Measurements from ENCODE around the gene USP10.

USP10 gene, protein sequence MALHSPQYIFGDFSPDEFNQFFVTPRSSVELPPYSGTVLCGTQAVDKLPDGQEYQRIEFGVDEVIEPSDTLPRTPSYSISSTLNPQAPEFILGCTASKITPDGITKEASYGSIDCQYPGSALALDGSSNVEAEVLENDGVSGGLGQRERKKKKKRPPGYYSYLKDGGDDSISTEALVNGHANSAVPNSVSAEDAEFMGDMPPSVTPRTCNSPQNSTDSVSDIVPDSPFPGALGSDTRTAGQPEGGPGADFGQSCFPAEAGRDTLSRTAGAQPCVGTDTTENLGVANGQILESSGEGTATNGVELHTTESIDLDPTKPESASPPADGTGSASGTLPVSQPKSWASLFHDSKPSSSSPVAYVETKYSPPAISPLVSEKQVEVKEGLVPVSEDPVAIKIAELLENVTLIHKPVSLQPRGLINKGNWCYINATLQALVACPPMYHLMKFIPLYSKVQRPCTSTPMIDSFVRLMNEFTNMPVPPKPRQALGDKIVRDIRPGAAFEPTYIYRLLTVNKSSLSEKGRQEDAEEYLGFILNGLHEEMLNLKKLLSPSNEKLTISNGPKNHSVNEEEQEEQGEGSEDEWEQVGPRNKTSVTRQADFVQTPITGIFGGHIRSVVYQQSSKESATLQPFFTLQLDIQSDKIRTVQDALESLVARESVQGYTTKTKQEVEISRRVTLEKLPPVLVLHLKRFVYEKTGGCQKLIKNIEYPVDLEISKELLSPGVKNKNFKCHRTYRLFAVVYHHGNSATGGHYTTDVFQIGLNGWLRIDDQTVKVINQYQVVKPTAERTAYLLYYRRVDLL

GRCh38 chr16:84699712-84700445 lies at the start of gene USP10:
TSS of gene USP10 (plus strand) at chr16:84700000. CDS start at chr16:84700091, 91 bp downstream.
- DNase-seq = peak; percentile 76

DNA sequence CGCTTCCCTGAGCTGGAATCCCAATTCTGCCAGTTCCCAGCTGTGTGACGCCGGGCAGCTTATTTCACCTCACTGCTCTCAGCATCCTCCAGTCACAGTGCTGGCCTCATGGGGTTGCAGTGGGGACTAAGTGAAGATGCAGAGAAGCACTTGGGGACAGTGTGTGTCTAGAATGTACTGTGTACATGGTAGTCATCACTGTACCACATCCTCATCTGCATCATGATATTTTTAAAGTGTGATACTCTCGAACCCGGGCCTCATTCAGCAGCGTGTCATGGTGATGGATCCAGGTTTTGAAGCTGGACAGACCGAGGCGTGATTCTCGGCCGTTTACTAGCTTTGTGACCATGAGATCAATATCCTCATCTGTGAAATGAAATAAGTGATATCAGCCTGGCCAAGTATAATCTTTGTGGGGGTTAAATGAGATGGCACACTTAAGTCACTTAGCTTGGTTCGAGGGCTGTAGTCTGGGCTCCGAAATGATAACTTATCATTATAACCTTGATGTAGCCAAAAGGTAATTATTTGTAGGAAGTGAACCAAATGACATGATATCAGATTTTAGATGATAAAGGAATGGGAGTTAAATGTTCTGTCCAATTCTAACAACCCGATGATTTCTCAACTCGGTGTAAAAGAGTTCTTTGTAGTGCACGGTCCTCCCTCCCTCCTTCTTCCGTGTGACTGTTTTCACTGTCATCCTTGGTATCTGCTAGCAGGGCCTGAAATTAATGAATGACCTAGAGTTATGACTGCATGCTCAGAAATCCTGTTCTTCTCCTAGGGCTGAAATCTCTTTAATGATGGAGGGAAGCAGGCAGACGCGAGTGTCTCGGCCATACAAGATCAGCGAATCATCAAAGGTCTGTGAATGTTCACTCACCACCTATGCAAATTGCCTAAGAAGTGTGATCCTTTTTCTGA lies 49.5 kb upstream of the USP10 start:
- DNase-seq = no peak

GRCh38 chr16:84652566-84652965 lies 47.2 kb upstream of the USP10 start:
- no peak for DNase-seq

GRCh38 chr16:84654238-84654637 lies 45.6 kb upstream of the USP10 start:
- DNase-seq = no peak

GRCh38 chr16:84654998-84655397 lies 44.8 kb upstream of the USP10 start:
- DNase-seq = no peak

GRCh38 chr16:84656649-84657048 lies 43.2 kb upstream of the USP10 start:
- no peak for DNase-seq

DNA sequence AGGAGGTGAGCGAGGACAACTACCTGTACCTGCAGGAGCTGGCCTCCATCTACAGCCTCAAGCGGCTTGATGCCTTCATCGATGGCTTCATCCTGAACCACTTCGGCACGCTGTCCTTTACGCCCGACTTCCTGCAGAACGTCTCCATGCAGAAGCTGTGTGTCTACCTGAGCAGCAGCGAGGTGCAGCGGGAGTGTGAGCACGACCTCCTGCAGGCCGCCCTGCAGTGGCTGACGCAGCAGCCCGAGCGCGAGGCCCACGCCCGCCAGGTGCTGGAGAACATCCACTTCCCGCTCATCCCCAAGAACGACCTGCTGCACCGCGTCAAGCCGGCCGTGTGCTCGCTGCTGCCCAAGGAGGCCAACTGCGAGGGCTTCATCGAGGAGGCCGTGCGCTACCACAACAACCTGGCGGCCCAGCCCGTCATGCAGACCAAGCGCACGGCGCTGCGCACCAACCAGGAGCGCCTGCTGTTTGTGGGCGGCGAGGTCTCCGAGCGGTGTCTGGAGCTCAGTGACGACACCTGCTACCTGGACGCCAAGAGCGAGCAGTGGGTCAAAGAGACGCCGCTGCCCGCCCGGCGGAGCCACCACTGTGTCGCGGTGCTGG lies 42.5 kb upstream of the USP10 start:
- no peak for DNase-seq

GRCh38 chr16:84658690-84659089 lies 41.1 kb upstream of the USP10 start:
- DNase-seq = no peak

- no peak for DNase-seq
Observed at GRCh38 chr16:84659656-84660300, 40.0 kb upstream of the USP10 start.

GRCh38 chr16:84660973-84661372 lies 38.8 kb upstream of the USP10 start:
- DNase-seq = no peak

DNA sequence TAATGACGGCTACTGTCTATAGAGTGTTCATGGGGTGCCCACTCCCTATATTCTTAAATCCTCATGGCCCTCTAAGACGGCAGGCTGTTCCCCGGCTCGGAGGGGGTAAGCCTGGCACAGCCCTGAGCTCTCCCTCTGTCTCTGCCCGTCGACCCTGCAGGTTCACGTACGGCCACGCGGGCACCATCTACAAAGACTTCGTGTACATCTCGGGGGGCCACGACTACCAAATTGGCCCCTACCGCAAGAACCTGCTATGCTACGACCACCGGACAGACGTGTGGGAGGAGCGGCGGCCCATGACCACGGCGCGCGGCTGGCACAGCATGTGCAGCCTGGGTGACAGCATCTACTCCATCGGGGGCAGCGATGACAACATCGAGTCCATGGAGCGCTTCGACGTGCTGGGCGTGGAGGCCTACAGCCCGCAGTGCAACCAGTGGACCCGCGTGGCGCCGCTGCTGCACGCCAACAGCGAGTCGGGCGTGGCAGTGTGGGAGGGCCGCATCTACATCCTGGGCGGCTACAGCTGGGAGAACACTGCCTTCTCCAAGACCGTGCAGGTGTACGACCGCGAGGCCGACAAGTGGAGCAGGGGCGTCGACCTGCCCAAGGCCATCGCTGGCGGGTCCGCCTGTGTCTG lies 38.3 kb upstream of the USP10 start:
- DNase-seq = no peak

DNA sequence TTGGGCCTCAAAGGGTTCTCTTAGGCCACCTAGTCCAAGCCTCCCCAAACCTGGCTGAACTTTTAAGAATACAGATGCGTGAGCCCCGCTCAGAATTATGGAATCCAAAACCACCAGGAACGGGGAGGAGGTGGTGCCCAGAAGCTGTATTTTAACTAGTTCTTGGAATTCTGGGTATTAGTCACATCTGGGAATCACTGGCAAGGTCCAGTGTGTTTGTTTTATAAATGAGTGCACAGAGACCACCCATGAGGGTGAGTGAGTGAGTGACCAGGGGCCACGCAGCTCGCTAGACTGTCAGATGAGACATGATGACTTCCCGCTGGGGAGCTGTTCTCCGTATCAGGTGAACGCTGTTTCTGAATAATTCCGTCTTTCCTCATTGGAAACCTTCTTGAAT lies 37.3 kb upstream of the USP10 start:
- no peak for DNase-seq

GRCh38 chr16:84663433-84664101 lies 36.2 kb upstream of the USP10 start:
- no peak for DNase-seq

DNA sequence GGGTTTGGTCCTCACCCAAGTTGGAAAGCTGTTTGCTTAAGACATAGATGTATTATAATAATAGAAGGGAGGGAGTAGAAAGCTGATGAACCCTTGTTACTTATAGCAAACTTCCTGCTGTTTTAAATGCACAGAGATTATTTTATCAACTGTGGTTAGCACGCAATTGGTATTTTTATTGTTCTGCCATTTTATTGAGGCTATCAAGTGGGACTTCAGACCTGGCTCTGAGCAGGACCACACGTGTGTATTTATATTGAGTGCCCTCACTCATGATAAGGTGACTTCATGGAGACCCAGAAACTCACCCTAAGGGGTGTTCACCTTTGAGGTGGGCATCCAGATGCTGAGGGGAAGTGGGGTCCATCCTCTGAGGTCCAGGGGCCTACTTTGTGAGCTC lies 34.4 kb upstream of the USP10 start:
- DNase-seq = no peak

GRCh38 chr16:84665843-84666242 lies 34.0 kb upstream of the USP10 start:
- no peak for DNase-seq

DNA sequence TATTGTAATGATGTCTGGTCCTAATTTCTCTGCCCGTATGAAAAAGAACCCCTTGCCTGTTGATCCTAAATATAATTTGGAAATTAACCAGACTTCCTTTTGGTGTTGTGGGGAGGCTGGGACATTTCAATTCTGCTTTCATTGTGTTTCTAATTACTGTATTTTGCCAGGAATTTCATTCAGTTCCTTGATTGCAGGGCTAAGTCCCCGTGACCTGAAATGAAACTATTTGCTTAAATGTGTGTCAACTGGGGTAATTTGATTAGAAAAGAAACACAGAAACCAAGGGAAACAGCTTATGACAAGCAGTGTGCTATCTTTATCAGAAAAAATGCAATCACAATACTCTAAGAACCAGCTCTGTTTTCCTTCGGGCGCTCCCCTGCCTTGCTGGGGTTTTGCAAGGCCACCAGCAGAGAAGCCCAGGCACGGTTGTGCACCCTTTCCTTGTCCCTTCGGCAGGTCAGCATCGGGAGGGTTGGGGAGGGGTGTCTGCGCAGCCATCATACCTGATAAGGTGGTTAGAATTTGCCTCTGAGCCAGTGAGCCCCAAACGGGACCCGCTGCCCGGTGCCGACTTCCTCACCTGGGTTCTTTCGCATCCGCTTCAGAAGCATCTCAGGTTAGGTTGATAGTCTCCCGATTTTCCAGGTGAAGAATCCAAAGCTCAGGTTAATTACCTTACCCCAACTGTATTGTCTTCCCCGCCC lies 32.0 kb upstream of the USP10 start:
- no peak for DNase-seq

DNA sequence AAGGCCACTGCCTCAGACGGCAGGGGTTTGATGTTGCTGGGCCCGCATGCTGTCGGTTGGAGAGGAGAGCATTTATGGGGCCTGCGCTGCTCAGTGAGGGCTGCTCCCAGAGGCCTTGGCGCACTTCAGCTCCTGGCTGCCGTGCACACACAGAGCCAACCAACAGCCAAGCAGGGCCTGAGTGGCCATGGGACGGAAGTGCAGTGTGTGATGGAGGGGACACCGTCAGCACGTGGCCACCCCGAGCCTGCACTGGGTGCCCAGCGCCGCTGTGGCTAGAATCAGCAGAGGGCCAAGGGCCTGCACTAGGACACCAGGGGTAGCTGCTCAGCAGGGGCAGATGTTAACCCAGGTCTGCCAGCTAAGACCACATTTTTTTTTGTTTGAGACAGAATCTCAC lies 29.7 kb upstream of the USP10 start:
- no peak for DNase-seq

GRCh38 chr16:84672276-84673202 lies 27.3 kb upstream of the USP10 start:
- DNase-seq = peak; percentile 69

DNA sequence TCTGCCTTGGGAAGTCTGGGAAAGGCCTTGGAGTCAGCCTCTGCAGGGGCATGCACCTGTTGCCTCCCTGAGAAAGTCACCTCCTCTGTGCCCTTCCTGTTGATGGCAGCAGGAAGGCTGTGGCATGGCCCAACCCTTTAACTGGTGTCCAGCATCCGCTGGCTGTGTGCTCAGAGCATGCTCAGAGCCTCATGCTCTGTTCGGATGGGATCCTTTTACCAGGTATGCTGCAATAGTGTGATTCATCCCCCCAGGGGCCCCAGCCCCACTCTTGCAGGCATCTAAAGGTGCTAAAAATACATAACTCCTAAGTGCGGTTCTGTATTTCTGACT lies 26.6 kb upstream of the USP10 start:
- DNase-seq = no peak
